MM.1S (cell line): Measurements from ENCODE around the gene SIL1.

Experiments used
- EZH2 ChIP-seq: fragments of 300-600 bp; sonication (generic); optimal IDR thresholded peaks from 2 replicates; pipeline ENCODE3; 2017; ENCODE audit warnings: low read depth, mild to moderate bottlenecking, antibody characterized with exemption, low read length, mixed read lengths
- TF ChIP-seq, protein P1 (sequence below): fragments of 300-600 bp; sonication (generic); IDR thresholded peaks from 2 replicates; pipeline ENCODE4 v1.5.1; 2016; ENCODE audit warnings: antibody characterized with exemption, low read length, mixed read lengths

DNA sequence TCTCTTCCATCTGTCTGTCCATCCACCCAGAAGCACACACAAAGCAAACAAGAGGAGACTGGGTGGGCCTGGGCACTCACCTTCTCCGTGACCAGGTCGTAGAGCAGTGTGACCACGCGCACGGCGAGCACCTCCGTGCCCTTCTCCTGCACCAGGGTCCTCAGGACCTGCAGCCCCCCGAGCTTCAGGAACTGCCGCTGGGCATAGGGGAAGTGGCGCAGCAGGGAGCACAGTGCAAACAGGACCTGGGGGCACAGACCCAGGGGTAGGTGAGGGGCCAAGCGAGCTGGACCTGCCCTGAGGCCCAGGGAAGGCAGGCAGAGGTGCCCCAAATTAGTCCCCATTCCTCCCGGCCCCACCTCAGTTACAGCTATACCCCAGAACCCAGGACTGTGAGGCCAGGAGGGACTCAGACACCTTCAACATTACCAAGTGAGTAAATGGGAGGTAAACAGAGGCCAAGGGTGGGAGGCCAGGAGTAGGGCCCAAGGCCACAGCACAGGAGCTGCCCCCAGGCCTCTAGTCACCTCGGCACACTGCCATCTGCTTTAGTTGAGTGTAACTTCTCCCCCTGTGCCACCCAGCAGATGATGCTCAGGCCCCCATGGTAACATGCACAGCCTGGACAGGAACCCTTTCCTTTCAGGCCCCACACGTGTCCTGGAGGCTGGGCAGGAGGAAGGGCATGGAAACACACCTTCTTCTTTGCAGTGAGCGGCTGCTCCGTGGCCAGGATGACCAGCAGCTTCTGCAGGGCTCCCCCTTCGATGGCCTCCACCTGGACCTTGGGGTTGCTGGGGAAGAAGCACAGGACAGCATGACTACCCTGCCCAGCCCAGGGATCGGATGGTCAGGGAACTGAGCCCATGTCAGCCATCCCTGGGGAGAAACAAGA lies 246.8 kb downstream of the SIL1 start:
- TF ChIP-seq, protein P1, sequence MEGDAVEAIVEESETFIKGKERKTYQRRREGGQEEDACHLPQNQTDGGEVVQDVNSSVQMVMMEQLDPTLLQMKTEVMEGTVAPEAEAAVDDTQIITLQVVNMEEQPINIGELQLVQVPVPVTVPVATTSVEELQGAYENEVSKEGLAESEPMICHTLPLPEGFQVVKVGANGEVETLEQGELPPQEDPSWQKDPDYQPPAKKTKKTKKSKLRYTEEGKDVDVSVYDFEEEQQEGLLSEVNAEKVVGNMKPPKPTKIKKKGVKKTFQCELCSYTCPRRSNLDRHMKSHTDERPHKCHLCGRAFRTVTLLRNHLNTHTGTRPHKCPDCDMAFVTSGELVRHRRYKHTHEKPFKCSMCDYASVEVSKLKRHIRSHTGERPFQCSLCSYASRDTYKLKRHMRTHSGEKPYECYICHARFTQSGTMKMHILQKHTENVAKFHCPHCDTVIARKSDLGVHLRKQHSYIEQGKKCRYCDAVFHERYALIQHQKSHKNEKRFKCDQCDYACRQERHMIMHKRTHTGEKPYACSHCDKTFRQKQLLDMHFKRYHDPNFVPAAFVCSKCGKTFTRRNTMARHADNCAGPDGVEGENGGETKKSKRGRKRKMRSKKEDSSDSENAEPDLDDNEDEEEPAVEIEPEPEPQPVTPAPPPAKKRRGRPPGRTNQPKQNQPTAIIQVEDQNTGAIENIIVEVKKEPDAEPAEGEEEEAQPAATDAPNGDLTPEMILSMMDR = no peak
- TF ChIP-seq EZH2 = no peak
